HUES6 (cell line): ENCODE measurements around the gene MSTO1.
"Not testable (repeated sequence)": the region's sequence is repeated elsewhere in the genome, so short reads cannot be mapped to it uniquely, and the experiment has no call there.

Experiments used
- H3K27ac ChIP-seq: 2 replicates; pipeline ENCODE4 v1.7.0; 2013; ENCODE audit warnings: low read depth, mild to moderate bottlenecking, low read length, inconsistent platforms
- H3K27me3 ChIP-seq: 2 replicates; pipeline ENCODE4 v1.6.1; 2013; ENCODE audit warnings: low read length; ENCODE audit not compliant: control insufficient read depth, insufficient read depth
- H3K36me3 ChIP-seq: 2 replicates; pipeline ENCODE4 v1.6.1; 2013; ENCODE audit warnings: low read length; ENCODE audit not compliant: control insufficient read depth, insufficient read depth
- H3K4me1 ChIP-seq: 2 replicates; pipeline ENCODE4 v1.6.1; 2013; ENCODE audit warnings: low read length; ENCODE audit not compliant: control insufficient read depth, insufficient read depth
- H3K4me3 ChIP-seq: 2 replicates; pipeline ENCODE4 v1.5.1; 2013; ENCODE audit warnings: low read depth, low read length
- H3K9ac ChIP-seq: one replicate; pipeline ENCODE4 v1.6.1; 2013; ENCODE audit warnings: mild to moderate bottlenecking, low read length
- H3K9me3 ChIP-seq: 2 replicates; pipeline ENCODE4 v1.6.1; 2013; ENCODE audit warnings: low read depth, low read length; ENCODE audit not compliant: control insufficient read depth, insufficient read depth

MSTO1 gene

DNA sequence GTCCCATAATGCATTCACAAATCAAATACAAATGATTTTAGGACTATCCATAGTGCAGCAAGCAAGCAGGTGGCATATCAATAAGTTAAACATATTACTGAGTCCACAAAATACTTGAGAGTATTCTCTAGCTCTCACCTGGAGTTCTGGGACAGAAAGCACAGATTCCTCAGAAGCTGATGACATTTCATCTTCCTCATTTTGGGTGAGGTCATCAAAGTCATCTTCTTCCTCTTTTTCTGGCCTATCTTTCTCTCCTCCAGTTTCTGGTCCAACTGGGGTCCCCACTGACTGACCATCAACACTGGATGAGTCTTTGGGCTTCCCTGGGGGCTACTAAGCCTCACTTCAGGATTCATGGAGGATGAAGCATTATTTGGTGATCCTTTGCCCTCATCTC, 39.7 kb downstream of the MSTO1 start:
- peaks cover 3% of the 10 kb centered on the region for H3K4me1 ChIP-seq
- H3K9ac ChIP-seq = no peak overlapping the region

DNA sequence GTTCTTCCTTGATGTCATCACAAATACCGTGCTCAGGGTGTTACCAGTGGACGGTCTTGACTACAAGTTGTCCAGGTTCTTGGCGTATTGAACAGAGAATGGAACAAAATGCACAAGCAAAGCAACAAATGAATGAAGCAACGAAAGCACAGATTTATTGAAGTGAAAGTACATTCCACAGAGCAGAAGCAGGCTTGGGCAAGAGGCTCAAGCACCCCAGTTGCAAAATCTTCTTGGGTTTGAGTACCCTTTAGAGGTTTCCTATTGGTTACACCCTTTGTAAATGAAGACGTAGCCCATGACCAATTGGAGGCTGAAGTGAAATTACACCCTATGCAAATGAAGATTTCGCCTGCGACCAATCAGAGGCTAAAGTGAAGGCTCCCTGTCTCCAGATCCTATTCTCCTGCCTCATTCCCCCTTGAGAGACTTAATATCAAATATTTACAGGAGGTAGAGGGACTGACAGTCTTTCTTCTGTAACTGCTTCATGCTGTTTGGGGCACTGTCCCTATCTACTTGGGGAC, 40.3 kb downstream of the MSTO1 start:
- Histone ChIP-seq H3K9me3 (peaks cover 14% of the 10 kb centered on the region; the same call in 1 of the 2 replicates), H3K27ac (no peak overlapping the region), H3K4me3 (no peak overlapping the region), H3K4me1 (peaks cover 3% of the 10 kb centered on the region), H3K9ac (no peak overlapping the region), H3K27me3 (no peaks in the 10 kb centered on the region), H3K36me3 (no peaks in the 10 kb centered on the region)

More for the DNA sequence above, 39.7 kb downstream of the MSTO1 start:
- H3K9me3 ChIP-seq = peaks cover 18% of the 10 kb centered on the region
- no peak overlapping the region for H3K4me3 ChIP-seq
- H3K27me3 ChIP-seq = no peaks in the 10 kb centered on the region
- no peaks in the 10 kb centered on the region for H3K36me3 ChIP-seq
- H3K27ac ChIP-seq = no peak overlapping the region

DNA sequence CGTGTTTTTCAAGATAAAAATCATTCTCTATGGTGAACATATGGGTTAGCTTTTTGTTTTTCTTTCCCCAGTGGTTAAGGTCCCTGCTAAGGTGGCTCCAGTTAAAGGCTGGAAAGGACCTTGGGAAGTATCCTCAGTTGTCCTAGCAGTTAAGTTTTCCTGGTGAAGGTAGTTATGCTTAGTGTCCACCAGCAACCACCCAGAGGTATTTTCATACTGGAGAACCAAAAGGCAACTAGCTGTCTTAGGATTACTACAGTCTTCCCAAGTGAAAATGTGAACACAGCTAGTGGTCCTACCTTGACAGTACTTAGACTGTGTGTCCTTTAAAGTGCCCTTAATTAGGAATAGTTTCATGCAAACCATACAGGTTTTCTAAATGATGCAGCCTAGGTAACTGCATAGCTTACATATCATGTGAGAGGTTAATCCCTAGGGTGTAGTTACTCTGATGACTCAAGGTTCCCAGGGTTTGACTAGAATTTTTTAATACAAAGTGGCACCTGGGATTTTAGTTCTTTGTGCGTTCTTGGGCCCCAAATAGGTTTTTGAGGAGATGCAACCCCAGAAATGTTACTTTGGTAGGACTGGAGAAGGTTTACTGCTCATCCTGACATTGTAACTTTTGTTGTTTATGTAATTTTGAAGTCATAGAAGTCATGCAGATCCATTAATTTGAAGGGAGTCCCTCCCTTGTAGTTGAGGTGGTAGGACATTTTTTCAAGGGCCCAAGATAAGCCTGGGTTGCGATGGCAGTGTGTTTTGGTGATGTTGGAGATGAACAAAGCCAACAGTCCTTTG, 42.0 kb downstream of the MSTO1 start:
- Histone ChIP-seq H3K27ac (no peak overlapping the region), H3K36me3 (no peaks in the 10 kb centered on the region), H3K4me1 (peaks cover 3% of the 10 kb centered on the region), H3K4me3 (no peak overlapping the region), H3K9ac (no peak overlapping the region), H3K27me3 (no peaks in the 10 kb centered on the region), H3K9me3 (peaks cover 13% of the 10 kb centered on the region; the same call in 1 of the 2 replicates)

DNA sequence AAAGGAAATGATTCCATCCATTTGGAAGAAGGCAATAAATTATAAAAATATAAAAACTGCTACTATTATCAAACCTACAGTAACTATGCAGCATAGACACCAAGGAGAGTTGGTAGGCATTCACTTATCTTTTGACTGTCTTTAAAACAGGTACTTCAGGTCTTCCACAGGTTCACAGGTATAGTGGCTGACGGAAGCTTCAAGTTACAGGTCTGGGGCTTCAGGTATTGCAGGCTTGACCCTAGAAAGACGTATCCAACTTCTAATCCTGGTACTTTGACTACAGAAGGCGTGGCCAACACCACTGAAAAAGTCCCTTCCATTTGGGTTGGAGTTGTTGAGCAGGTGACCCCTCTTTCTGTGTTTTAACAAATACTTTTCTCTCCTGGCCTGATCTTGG, 42.9 kb downstream of the MSTO1 start:
- Histone ChIP-seq H3K27ac (no peak overlapping the region), H3K27me3 (no peaks in the 10 kb centered on the region), H3K4me3 (no peak overlapping the region), H3K36me3 (no peaks in the 10 kb centered on the region), H3K9me3 (peaks cover 13% of the 10 kb centered on the region; the same call in 1 of the 2 replicates), H3K4me1 (peaks cover 3% of the 10 kb centered on the region), H3K9ac (no peak overlapping the region)

DNA sequence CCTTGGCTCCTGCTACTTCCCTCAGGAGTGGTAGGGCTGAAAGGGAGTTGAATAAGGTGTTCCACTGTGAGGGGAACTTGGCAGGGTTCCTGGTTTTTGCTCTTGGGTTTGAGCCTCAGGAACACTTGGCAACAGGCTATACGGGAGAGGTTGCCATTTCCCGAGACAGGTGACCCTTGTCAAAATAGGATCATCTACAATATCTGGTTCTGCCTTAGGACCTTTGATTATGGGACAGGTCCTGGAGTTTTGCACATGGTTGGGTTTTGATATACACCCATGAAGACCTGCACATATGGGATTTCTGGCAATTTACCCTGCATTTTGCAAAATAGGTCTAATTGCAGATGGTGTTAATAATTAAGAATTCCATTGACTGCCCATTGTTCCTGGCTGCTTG, 47.4 kb downstream of the MSTO1 start:
- H3K27me3 ChIP-seq = no peaks in the 10 kb centered on the region
- H3K4me3 ChIP-seq = no peak overlapping the region
- no peak overlapping the region for H3K9ac ChIP-seq
- no peaks in the 10 kb centered on the region for H3K9me3 ChIP-seq
- H3K36me3 ChIP-seq = peaks cover 37% of the 10 kb centered on the region
- H3K27ac ChIP-seq = no peak overlapping the region
- no peaks in the 10 kb centered on the region for H3K4me1 ChIP-seq

DNA sequence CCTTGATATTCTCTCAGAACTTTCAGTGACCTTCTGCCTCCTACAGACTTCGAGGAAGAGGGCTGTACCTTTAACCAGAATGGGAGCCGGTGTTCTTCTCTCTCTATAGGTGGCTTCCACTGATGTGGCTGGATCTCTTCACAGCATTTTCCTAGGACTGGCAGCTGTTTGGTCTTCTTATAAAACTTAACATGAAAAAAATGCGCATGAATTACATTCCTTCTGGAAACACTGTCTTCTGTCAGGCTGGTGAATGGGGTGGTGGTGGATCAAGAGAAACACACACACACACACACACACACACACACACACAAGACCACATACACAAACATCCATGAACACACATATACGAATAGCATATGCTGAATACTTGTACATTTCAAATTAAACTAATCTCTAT, 51.2 kb downstream of the MSTO1 start:
- H3K9me3 ChIP-seq, H3K4me3 ChIP-seq, H3K27ac ChIP-seq, H3K27me3 ChIP-seq, H3K4me1 ChIP-seq, H3K9ac ChIP-seq: not testable (repeated sequence)
- H3K36me3 ChIP-seq = peaks cover 69% of the 10 kb centered on the region
